DOHH2 (cell line): ENCODE measurements around the gene CACNA2D2.

Source experiments
- EZH2phosphoT487 ChIP-seq: fragments of 200-600 bp; sonication (generic); IDR thresholded peaks from 2 replicates; pipeline ENCODE4 v1.6.1; 2017; ENCODE audit warnings: borderline replicate concordance, mild to moderate bottlenecking, antibody characterized with exemption, low read length, moderate library complexity, mixed read lengths
- TF ChIP-seq, protein P1 (sequence below): fragments of 200-600 bp; sonication (generic); IDR thresholded peaks from one replicate; pipeline ENCODE4 v1.5.1; 2014; ENCODE audit warnings: antibody characterized with exemption, mild to moderate bottlenecking, low read depth, low read length; ENCODE audit not compliant: poor library complexity, severe bottlenecking

DNA sequence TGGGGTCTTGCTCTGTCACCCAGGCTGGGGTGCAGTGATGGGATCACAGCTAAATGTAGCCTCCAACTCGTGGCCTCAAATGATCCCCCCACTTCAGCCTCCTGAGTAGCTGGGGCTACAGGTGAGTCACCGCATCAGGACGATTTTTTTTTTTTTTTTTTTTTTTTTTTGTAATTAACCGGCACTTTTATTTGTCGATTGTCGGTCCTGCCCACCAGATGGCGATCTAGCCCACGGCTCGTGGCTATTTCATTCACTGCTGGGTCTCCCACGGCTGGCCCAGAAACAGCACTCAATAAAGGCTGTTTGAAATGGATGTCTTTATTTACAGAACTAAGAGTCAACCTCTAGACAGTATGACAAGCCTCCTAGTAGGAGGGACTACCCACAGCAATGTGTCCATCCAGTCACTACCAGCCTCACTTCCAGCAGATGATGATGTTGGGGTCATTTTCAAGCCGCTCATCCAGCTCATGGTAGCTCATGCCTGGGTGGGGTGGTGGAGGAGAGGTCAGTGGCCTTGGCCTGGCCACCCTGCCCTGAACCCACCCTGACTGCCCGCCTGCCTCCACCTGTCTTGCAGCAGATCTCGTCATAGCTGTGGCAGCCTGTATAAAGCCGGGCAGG, 156.1 kb downstream of the CACNA2D2 start:
- TF ChIP-seq, protein P1, sequence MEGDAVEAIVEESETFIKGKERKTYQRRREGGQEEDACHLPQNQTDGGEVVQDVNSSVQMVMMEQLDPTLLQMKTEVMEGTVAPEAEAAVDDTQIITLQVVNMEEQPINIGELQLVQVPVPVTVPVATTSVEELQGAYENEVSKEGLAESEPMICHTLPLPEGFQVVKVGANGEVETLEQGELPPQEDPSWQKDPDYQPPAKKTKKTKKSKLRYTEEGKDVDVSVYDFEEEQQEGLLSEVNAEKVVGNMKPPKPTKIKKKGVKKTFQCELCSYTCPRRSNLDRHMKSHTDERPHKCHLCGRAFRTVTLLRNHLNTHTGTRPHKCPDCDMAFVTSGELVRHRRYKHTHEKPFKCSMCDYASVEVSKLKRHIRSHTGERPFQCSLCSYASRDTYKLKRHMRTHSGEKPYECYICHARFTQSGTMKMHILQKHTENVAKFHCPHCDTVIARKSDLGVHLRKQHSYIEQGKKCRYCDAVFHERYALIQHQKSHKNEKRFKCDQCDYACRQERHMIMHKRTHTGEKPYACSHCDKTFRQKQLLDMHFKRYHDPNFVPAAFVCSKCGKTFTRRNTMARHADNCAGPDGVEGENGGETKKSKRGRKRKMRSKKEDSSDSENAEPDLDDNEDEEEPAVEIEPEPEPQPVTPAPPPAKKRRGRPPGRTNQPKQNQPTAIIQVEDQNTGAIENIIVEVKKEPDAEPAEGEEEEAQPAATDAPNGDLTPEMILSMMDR = peak; percentile 63
- TF ChIP-seq EZH2phosphoT487 = no peak
